B cell (primary cell): ENCODE measurements around the gene TVP23C. TPM values are rescaled to one million over a fixed set of nuclear protein-coding genes. Genes with fewer than 3 reads are reported as not detected.

Experiments used
- ATAC-seq: fragments of 200-7000 bp; cut with Tn5 transposase; one replicate; pipeline ENCODE4 v1.10.0; 2021; ENCODE audit warnings: low read depth, mild to moderate bottlenecking, moderate number of reproducible peaks, moderate library complexity
- CTCF ChIA-PET: fragments of 350-600 bp; sonication (Branson Sonifier 250); formaldehyde crosslinking; loops from one replicate; lab custom pipeline; 2021; ENCODE audit warnings: antibody characterized with exemption, inconsistent platforms; lab: Charles Lee
- POLR2A ChIA-PET: fragments of 350-600 bp; sonication (Branson Sonifier 250); formaldehyde crosslinking; loops from one replicate; lab custom pipeline; 2021; ENCODE audit warnings: antibody characterized with exemption; lab: Charles Lee
- DNase-seq: peaks from one replicate; pipeline ENCODE4 v3.0.0; 2013
- H2AFZ ChIP-seq: 2 replicates; pipeline ENCODE4 v1.6.1; 2012; ENCODE audit warnings: mild to moderate bottlenecking, low read depth, low read length; ENCODE audit not compliant: insufficient read depth, poor library complexity, severe bottlenecking
- H3K27ac ChIP-seq, 2 donors: 1 replicate in 1 of 2; 2 replicates in 1 of 2; pipeline ENCODE4 v1.5.1; 2012 to 2013; ENCODE audit warnings: low read length in 2 of 2, mild to moderate bottlenecking in 2 of 2, moderate library complexity in 1 of 2
- H3K27me3 ChIP-seq, 4 experiments: fragments of 200-600 bp in 1 of 4; sonication (generic) in 1 of 4; replicated peaks in 1 of 4; 1 replicate in 2 of 4; 2 replicates in 2 of 4; pipeline versions ENCODE4 v1.6.1 to v1.7.0; 2013 to 2016; ENCODE audit warnings: low read length in 3 of 4, mild to moderate bottlenecking in 2 of 4, mixed read lengths in 1 of 4, moderate library complexity in 1 of 4; ENCODE audit not compliant: insufficient read depth in 4 of 4, control insufficient read depth in 3 of 4; ENCODE audit errors: control extremely low read depth in 1 of 4
- H3K36me3 ChIP-seq, 2 experiments: replicated peaks in 1 of 2; 1 replicate in 1 of 2; 2 replicates in 1 of 2; pipeline versions ENCODE4 v1.6.1 to v1.7.1; 2013; ENCODE audit warnings: low read length in 1 of 2; ENCODE audit not compliant: insufficient read depth in 2 of 2, control insufficient read depth in 1 of 2; ENCODE audit errors: control extremely low read depth in 1 of 2, extremely low read depth in 1 of 2
- H3K4me1 ChIP-seq, 2 donors: fragments of 200-600 bp in 1 of 2; sonication (generic) in 1 of 2; 1 replicate in 1 of 2; 2 replicates in 1 of 2; pipeline versions ENCODE4 v1.5.1 to v1.6.1; 2013 to 2017; ENCODE audit warnings: low read length in 2 of 2; ENCODE audit not compliant: control insufficient read depth in 2 of 2, insufficient read depth in 2 of 2
- H3K4me2 ChIP-seq: replicated peaks from 2 replicates; pipeline ENCODE3; 2012; ENCODE audit warnings: mild to moderate bottlenecking, low read depth, low read length; ENCODE audit not compliant: poor library complexity, severe bottlenecking
- H3K4me3 ChIP-seq, 5 experiments: fragments of 200-600 bp in 1 of 5; sonication (generic) in 1 of 5; 1 replicate in 3 of 5; 2 replicates in 2 of 5; pipeline versions ENCODE4 v1.5.1 to v1.7.0; 2011 to 2016; ENCODE audit warnings: low read length in 4 of 5, mild to moderate bottlenecking in 4 of 5, low read depth in 2 of 5, control low read depth in 1 of 5, moderate library complexity in 1 of 5; ENCODE audit not compliant: insufficient read depth in 1 of 5; ENCODE audit errors: control extremely low read depth in 1 of 5, extremely low read depth in 1 of 5
- H3K79me2 ChIP-seq: fragments of 200-600 bp; sonication (generic); one replicate; pipeline ENCODE4 v1.6.0; 2016; ENCODE audit warnings: low read length; ENCODE audit not compliant: control insufficient read depth, insufficient read depth
- H3K9ac ChIP-seq: fragments of 200-600 bp; sonication (generic); 2 replicates; pipeline ENCODE4 v1.6.1; 2017; ENCODE audit warnings: mild to moderate bottlenecking, low read length, moderate library complexity
- H3K9me3 ChIP-seq, 3 donors: one replicate each; pipeline versions ENCODE4 v1.6.1 to v1.7.1; 2013; ENCODE audit warnings: low read length in 2 of 3; ENCODE audit not compliant: control insufficient read depth in 2 of 3, insufficient read depth in 1 of 3; ENCODE audit errors: control extremely low read depth in 1 of 3
- H4K20me1 ChIP-seq: 2 replicates; pipeline ENCODE4 v1.6.0; 2012; ENCODE audit warnings: mild to moderate bottlenecking, low read length; ENCODE audit not compliant: insufficient read depth, control insufficient read depth, poor library complexity, severe bottlenecking
- H3K27ac Mint-ChIP-seq: one replicate; pipeline ENCODE4 v1.8.0; 2021; ENCODE audit warnings: mixed read lengths
- H3K27me3 Mint-ChIP-seq: one replicate; pipeline ENCODE4 v1.8.0; 2021; ENCODE audit warnings: mixed read lengths
- H3K4me1 Mint-ChIP-seq: one replicate; pipeline ENCODE4 v1.8.0; 2021; ENCODE audit warnings: mixed read lengths
- H3K4me3 Mint-ChIP-seq: one replicate; pipeline ENCODE4 v1.8.0; 2021; ENCODE audit warnings: mixed read lengths
- H3K9me3 Mint-ChIP-seq: one replicate; pipeline ENCODE4 v1.8.0; 2022; ENCODE audit warnings: mixed read lengths; ENCODE audit not compliant: insufficient read depth
- EZH2 ChIP-seq: IDR thresholded peaks from 2 replicates; pipeline ENCODE4 v1.6.1; 2012; ENCODE audit warnings: borderline replicate concordance, low read depth, mild to moderate bottlenecking, moderate library complexity, low read length; ENCODE audit not compliant: insufficient read depth, poor library complexity, severe bottlenecking
- WGBS: methylation state at CpG from one replicate; pipeline ENCODE4 v1.1.5; 2013; ENCODE audit warnings: missing lambda C conversion rate; ENCODE audit not compliant: insufficient coverage; 5-methylcytosine and 5-hydroxymethylcytosine counted together
- intact Hi-C: fragments of 100-400 bp; cut with micrococcal nuclease; formaldehyde crosslinking; loops from one replicate; pipeline ENCODE4 v1.10.0; 2022
- polyA plus RNA-seq: library from polyadenylated mRNA; depleted of rRNA; stranded (reverse); fragments of >200 nt; gene quantifications from 2 replicates; pipeline ENCODE4 v1.2.3, GENCODE V29; 2012
- total RNA-seq, 2 donors: library from RNA; stranded (reverse); fragments of 120-200 nt in 1 of 2; gene quantifications; 1 replicate in 1 of 2; 2 replicates in 1 of 2; pipeline versions ENCODE4 v1.2.3 to v1.2.4, GENCODE V29; 2013 to 2022
- TF ChIP-seq, protein P1 (sequence below): fragments of 200-600 bp; IDR thresholded peaks from one replicate; pipeline ENCODE4 v1.8.0; 2022; ENCODE audit warnings: antibody characterized with exemption, mild to moderate bottlenecking

TVP23C gene
- total and polyA plus RNA-seq, 2 donors (not counting 1 experiment from before 2014, with no cell fraction given): 8.6 to 30.9 TPM

GRCh38 chr17:15472891-15473290 is 90.4 kb downstream of the TVP23C start:
- H3K4me1 Mint-ChIP-seq: no peaks in the 10 kb centered on the region
- WGBS: 86% methylated on average over 1 of the region's 3 CpGs
- TF ChIP-seq, protein P1, sequence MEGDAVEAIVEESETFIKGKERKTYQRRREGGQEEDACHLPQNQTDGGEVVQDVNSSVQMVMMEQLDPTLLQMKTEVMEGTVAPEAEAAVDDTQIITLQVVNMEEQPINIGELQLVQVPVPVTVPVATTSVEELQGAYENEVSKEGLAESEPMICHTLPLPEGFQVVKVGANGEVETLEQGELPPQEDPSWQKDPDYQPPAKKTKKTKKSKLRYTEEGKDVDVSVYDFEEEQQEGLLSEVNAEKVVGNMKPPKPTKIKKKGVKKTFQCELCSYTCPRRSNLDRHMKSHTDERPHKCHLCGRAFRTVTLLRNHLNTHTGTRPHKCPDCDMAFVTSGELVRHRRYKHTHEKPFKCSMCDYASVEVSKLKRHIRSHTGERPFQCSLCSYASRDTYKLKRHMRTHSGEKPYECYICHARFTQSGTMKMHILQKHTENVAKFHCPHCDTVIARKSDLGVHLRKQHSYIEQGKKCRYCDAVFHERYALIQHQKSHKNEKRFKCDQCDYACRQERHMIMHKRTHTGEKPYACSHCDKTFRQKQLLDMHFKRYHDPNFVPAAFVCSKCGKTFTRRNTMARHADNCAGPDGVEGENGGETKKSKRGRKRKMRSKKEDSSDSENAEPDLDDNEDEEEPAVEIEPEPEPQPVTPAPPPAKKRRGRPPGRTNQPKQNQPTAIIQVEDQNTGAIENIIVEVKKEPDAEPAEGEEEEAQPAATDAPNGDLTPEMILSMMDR: no peak
- ATAC-seq (no peak), DNase-seq (no peak)
- H3K9me3 ChIP-seq: no peaks in the 10 kb centered on the region
- no peak overlapping the region for H3K4me3 Mint-ChIP-seq
- H3K4me1 ChIP-seq: no peaks in the 10 kb centered on the region
- POLR2A ChIA-PET: no interaction called here
- H3K36me3 ChIP-seq: no peaks in the 10 kb centered on the region
- no peaks in the 10 kb centered on the region for H4K20me1 ChIP-seq
- H3K9me3 Mint-ChIP-seq: no peaks in the 10 kb centered on the region
- intact Hi-C loops: no loop called here
- no peak overlapping the region for H3K4me2 ChIP-seq
- H3K27me3 Mint-ChIP-seq: no peaks in the 10 kb centered on the region
- CTCF ChIA-PET: no interaction called here
- no peaks in the 10 kb centered on the region for H3K27me3 ChIP-seq
- H3K27ac ChIP-seq: no peak overlapping the region
- no peak overlapping the region for H3K4me3 ChIP-seq
- no peaks in the 10 kb centered on the region for H3K79me2 ChIP-seq
- H3K9ac ChIP-seq: no peak overlapping the region
- no peak overlapping the region for H2AFZ ChIP-seq
- H3K27ac Mint-ChIP-seq: no peak overlapping the region

DNA sequence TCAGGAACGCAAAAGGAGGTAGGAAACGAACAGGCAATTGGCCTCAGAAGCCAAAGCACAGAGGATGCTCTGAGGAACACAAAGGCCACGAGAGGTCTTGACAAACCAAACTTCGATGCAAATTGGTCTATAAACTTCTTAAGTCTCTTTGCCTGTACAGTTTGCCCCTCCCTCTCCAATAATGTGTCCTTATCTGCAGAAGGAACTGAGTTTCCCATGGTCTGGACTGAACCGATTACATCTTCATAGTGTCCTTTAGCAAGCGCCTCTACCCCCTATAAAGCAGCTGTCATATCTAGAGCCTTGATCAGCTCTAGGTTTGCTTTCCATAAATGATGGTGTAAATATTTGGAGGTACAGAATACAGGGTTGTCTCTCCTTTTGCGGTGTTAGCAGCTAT is 92.7 kb downstream of the TVP23C start:
- Mint-ChIP-seq H3K27me3 (no peaks in the 10 kb centered on the region), H3K4me1 (no peaks in the 10 kb centered on the region), H3K27ac (no peak overlapping the region), H3K9me3 (no peaks in the 10 kb centered on the region), H3K4me3 (no peak overlapping the region)
- DNase-seq: no peak
- no peaks in the 10 kb centered on the region for H3K4me1 ChIP-seq
- no peak overlapping the region for H3K9ac ChIP-seq
- 83% methylated on average over 4 of the region's 7 CpGs for WGBS
- no peaks in the 10 kb centered on the region for H3K36me3 ChIP-seq
- H2AFZ ChIP-seq: no peak overlapping the region
- intact Hi-C loops: no loop called here
- CTCF ChIA-PET: interaction anchor here (1.4 kb wide), 1 partner anchor 33 kb away, joined by 5 read pairs; no protein-coding TSS in a partner anchor
- H3K27me3 ChIP-seq: no peaks in the 10 kb centered on the region
- TF ChIP-seq, protein P1: no peak
- no peak for TF ChIP-seq EZH2
- no peaks in the 10 kb centered on the region for H4K20me1 ChIP-seq
- H3K4me2 ChIP-seq: no peak overlapping the region
- H3K27ac ChIP-seq: no peak overlapping the region
- H3K9me3 ChIP-seq: no peaks in the 10 kb centered on the region
- no peak for ATAC-seq
- H3K4me3 ChIP-seq: no peak overlapping the region
- no peaks in the 10 kb centered on the region for H3K79me2 ChIP-seq
- POLR2A ChIA-PET: no interaction called here
